Amniotic stem cell (primary cell): ENCODE results near the gene IP6K3.
A peak's percentile ranks its signal among the peaks of the same experiment; 100 is the strongest.

Source experiments
- DNase-seq: peaks from one replicate; lab custom pipeline; 2025; lab: John Stamatoyannopoulos, UW

Gene IP6K3

DNA sequence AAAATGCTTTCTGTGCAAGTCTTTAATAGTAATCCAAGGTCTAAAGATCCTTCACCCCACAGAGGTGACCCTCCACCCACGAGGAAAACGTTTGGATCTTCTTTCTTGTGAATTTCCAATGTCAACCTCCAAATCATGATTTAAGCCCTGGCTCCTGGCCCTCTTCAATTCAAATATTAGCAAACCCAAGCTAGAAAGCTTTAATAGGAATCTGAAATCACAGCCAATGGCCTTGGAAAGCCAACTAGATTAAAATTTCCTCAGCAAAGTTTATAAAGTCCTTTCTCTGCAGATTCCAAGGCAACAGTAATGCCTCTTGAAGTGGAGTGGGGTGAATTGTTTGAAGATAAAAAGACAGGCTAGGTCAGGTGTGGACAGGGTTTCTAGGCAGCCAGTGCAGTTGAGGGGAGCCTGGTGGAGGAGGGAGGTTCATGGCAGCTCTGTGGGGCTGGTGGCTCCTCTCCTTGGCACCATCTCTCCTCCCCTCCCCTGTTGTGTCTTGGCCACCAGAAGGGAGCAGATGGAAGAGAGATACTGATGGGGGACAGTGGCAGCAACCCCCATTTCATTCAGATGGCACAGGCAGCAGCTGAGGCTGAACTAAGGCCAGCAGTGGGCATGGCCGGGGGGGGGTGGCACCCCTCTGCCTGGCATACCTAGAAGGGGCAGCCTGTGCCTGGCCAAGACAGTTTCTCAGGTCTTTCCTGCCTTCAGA lies 23.2 kb downstream of the IP6K3 start:
- DNase-seq, result no peak

DNA sequence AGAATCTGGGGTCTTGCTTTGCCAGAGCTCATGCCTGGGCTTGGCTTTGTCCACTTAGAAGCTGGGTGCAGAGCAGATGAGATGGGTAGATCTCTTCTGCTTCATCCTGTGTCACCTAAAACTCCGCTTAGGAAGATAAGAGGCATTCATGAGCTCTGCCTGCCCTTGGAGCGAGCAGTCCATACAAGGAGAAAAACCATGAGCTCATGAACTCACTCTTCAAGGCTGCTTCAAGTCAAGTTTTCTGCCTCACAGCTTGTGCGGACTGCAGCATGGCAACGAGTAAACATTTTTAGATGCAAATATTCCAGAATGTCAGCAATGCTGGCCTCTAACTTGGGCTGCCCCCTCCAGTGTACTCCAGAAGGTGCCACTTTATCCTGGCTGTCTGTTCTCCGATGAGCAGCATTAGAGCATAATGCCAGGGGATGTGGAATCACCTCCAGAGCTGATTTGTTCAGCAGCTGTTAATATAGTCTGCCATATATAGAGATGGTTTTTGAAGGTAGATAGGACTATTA lies 24.5 kb downstream of the IP6K3 start:
- DNase-seq, result no peak

DNA sequence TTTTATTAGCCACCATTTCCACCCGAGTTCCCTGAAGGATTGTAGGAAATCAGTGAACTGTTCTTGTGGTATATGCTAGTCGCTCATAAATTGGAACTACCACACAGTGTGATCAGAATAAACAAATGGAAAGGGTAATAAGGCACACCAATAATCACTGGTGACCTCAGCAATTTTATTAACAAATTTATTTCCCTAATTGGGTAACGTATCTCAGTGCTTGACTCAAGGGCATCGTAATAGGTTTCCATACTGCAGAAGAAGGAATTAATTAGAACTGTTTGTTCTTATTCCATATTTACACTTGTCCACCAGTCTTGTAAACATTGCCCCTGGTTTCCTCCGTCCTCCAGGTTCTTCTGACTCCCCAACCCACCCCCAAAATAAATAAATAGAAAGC lies 25.2 kb downstream of the IP6K3 start:
- no peak for DNase-seq

DNA sequence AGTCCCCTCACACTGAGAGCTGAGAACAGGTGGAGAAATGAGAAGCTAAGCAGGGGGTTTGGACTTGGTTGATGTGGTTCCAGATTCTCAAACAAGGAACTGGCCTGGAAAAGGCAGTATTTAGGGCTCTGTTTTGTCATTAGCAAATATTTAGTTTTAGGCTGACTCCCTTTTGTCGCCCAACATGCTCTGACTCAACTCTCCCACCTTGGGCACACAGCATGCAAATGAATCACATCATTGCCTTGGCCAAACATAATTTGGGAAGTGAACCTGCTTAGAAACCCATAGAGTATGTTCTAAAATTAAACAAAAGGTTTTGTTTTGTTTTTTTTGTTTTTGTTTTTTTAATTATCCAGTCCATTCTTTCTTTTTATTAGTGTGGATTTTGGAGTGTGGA lies 25.7 kb downstream of the IP6K3 start:
- no peak for DNase-seq

DNA sequence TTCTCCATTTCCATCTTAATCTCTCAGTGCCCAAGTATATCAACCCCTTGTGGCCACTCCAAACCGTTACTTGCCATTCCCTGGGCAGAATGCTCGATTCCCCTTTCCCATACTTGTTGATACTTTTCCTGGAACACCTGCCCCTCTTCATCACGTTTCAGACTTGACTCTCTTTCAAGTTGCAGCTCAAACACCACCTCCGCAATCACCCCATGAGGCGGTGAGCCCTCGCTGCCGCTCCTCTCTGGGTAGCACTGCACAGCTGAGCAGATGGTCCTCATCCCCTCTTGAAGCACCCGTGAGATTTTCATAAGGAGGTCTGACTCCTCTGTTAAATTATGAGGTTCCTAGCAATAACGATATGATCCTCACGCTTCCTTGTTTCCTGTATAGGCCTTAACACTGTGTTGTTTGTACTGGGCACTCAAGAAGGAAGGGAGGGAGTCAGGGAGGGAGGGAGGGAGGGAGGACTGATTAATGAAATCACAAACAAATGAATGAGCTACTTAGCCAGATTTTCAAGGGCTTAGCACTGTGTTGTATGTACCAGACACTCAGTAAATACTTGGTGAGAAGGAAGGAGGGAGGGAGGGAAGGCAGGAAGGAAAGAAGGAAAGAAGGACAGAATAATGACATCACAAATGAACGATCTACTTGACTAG lies 27.2 kb downstream of the IP6K3 start:
- DNase-seq, result no peak

DNA sequence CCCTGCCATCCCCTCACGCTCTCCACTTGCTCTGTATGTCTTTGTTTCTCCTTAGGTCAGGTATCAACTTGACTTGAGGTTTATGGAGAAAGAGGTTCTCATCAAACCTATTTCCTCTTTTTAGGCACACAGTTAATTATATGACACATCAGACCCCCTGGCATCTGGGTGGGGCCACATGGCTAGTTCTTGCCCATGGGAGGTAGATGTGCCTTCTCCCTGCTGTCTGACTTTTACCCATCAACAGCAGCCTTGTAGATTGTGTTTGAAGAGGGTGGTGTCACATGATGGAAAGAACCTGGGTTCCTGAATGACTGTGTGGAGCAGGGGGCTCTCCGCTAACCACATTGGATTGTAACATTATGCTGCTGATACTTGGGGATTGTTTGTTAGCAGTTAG lies 28.0 kb downstream of the IP6K3 start:
- DNase-seq, result no peak

DNA sequence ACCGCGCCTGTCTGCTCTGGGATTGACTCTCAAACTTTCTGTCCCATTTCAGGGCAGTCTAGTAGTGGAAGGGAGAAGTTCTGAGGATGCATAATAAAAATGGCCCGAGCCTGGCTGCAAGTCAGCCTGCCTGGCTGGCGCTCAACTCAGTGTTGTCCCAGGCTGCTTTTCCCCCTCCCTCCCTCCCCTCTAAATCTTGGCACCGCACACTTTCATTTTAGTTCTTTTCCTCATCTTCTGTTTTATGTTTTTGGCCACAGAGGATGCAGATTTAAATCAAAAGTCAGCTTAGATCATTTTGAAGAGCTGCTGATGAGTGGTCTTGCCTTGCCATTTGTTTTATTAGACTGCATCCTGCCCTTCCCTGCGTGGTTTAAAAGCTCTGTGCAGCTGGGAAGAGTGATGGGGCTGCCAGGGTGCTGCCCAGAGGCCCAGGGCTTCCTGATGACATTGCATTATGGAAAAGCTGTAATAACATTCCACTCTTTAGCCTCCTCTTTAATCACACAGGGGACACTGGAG lies 28.7 kb downstream of the IP6K3 start:
- no peak for DNase-seq

DNA sequence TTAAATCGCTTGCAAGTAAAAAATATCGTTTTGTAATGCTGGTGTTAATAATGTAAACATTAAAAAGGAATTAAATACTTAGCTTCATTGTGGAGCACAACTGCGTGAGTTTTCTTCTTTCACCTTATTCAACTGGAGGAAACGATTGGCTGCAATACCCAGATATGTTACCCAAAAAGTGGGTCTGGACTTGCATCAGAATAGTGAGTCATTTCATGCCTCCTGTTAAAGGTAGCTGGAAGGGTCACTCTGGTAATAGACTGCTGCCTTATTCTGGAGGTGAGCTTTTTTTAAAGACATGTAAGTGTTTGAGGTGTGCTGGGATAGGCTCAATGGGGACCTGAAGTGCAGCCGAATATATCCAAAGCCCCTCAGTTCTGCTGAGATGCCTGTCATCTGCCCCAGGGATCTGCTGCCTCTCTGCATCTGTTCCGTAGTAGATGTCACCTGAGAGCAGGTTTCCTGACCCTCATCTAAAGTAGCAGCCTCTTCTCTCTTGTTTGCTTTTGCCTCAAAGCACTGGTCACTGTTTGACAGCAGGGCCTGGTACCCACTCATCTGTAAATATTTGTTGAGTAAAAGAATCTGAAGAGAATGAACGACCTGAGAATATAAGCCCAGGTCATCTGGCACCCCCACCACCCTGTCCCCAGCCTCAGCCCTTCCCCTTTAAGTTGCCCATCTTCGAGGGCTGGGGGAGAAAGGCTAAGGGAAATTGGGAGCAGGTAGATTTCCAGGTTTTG lies 29.6 kb downstream of the IP6K3 start:
- DNase-seq, result no peak

DNA sequence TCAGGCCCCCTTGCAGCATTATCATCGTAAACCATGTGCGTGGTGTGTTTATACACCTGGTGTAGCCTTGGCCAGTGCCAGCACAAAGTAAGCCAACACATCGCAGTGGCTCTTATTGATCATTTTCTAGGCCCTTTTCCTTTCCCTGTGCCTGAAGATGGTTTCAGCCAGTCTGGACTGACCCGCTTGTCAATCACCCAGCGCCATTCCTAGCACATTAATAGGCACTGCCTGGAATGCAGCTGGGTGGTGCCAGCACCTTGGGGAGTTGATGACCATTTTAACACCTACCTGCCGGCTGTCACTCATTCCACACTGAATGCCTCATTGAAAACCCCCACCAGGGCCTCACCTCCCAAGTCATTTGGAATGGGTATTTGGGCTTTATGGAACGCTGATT lies 30.3 kb downstream of the IP6K3 start:
- no peak for DNase-seq

DNA sequence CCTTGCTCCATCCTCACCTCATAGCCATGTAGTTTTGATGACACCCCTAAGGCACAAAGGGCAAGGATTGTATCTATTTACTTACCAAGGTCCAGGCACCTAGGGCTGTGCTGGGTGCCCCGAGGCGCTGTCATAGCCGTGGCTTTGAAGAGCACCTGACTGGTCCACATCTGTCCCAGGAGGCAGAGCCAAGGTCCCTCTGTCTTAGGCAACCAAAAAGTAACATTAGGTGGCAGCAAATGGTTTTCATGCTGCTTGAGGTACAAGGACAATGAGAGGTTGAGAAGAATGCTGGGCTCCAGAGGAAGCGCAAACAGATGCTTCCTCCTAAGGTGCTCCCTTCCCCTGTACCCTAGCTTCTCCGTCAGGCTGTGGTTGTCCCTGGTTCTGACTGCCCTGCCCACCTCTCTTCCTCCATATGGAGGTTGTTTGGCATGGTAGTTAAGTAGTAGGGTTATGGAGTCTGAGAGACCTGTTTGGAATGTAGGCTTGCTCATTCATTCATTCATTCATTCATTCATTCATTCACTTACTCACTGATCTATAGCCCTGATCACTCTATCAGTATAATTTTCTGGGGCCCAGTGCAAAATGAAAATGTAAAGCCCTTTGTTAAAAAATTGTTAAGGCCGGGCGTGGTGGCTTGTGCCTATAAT lies 32.2 kb downstream of the IP6K3 start:
- DNase-seq, result no peak

DNA sequence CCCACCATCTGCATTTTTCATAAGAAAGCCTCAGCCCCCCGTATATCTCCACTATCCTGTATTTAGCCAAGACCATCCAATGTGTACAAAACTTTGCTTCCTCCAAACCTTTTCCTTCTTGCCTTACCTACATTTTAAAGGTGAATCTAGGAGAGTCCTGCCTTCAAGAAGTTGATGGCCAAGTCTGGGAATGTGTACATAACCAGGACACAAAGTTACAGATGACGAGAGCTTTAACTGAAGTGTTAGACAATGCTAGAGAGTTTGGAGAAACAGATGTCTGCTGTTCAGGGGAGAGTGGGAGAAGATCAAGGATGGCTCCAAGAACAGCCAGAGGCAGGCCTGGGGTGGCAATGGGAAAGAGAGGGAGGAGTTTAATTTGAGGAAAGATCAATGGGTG lies 32.9 kb downstream of the IP6K3 start:
- DNase-seq, result no peak

DNA sequence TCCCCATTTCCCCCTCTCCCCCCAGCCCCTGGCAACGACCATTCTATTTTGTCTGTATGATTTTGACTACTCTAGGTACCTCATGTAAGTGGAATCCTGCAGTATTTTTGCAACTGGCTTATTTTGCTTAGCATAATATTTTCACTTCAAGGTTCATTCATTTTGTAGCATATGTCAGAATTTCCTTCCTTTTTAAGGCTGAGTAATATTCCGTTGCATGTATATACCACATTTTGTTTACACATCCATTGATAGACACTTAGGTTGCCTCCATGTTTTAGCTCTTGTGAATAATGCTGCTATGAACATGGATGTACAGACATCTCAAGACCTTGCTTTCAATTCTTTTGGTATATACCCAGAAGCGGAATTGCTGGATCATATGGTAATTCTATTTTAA lies 33.8 kb downstream of the IP6K3 start:
- DNase-seq, result no peak

DNA sequence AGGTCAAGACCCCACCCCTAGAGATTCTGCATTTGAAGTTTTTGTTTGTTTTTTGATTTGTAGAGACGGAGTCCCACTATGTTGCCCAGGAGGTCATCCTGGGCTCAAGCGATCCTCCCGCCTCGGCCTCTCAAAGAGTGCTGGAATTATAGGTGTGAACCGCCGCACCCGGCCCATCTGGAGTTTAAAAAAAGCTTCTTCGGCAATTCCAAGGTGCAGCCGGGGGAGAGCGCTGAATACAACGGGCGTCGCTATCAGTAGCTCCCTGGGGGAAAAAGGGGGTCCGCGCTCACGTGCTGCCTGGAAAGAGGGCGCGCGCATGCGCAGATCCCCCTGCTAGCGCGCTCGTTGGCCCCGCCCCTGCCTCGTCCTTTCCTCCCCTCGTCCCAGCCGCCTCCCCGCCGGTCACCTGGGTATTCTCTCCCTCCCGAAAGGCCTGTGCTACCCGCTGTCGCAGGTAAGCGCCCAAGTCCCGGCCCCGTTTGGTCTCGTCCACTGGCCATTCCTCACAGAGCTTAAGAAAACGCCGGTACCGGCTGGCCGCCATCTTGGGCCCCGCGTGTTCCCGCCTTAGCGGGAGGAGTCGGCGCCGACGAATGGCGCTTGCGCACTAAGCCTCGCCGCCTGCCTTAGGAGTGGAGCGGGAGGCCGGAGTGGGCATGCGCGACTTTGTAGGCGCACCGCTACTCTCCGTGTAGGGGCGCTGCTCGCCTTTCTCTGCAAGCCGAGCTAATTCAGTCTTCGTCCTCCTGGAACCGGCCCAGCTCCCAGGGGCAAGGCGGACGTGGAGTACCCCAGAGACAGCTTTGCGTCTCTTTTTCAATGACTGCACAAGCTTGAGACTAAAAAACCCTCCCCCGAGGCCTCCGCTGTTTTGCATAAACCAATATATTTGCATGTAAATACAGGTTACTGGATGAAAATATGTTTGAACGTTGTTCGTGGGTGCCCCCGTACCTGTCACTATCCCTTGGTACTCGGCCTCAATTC lies 35.3 kb downstream of the IP6K3 start, which contains the start of gene UQCC2:
Gene UQCC2 (minus strand): TSS at position 561 of the 990 bp plus-strand sequence. CDS start 14 bp downstream, at position 547.
- DNase-seq, result peak; percentile 97

DNA sequence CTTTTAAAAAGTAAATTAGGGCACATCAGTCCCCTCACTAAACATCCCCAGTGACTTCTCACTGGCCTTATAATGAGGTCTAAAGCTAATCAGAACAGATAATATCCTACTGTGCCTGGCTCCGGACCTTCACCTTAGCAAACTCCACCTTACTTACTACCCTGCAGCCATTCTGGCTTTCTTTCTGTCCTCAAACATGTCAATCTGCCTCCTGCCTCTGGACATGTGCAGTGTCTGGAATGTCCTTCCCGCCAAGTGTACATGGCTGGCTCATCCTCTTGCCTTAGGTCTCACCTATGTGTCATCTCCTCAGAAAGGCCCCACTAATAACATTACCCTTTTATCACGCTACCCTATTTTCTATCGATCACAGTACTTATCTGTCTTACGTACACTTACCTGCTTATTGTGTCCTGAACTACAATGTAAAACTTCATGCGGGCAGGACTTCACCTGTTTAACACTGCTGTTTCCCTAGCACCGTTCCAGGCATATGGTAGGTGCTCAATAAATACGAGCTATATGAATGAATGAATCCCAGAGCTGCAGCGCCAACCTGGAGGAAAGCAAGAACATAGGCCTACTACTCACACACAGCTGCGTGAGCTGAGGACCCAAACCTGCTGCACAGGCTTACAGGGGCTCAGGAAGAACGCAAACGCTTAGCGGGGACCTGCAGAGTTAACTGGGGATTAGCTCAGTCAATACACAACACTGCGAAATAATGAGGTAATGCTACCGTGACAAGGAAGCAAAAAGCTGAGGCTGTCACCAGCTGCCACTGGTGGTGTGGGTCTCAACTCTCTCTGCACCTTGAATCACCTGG lies 36.2 kb downstream of the IP6K3 start:
- DNase-seq, result no peak

DNA sequence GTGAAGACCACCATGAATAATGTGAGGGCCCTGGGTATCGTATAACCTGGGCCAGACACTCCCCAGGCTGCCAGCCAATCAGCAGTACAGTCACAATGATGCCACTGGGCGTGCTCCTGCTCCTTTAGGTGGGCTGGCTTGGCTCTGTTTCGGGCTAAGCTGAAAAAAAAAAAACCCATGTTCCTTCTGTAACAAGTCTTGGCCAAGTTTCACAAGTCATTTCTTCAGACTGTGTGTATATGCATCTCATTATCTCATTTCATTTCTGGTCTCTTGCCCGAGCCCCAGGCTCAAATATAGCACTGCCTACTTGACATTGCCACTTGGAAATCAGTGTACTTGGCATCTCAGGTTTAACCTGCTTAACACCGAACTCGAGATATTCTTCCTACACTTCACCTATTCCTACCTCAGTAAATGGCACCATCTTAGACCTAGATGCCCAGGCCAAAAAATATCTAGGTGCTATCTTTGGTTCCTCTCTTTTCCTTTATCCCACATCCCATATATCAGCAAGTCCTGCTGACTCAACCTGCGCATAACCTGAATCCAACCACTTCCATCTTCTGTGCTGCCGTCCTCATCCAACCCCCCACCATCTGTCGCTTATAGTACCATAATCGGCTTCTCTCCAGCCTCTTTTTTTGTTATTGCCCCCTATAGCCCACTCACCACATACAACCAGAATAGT lies 37.0 kb downstream of the IP6K3 start:
- DNase-seq, result no peak

DNA sequence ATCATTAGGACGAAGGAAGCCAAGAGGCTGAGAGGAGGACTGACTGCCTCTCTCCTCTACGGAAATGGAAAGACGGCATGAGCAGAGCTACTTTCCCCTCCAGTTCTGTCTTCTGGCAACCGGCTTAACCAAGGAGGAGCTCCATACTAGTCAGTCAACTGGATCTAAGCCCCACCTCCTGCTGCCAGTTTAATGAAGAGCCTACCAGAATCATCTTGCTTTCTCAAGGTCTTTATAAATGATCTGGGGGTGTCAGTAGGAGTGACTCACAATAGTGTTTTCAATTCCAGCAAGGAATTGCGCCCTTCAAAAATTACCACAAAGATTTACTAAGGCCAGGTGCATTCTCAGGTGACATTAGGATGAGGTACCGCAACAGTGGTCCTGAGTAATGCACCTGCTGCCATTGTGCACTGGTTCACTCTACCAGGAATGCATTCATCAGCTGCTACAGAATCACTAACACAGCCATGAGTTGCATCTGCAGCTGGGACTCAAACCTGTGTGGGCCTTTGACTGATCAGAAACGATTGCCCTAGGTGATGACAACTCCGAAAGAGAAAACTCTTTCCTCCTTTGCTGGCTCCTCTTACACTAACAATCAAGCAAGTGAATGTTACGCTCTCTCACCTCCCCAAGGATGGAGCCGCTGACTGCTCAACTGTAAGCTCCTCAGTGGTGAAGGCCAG lies 38.0 kb downstream of the IP6K3 start:
- no peak for DNase-seq

DNA sequence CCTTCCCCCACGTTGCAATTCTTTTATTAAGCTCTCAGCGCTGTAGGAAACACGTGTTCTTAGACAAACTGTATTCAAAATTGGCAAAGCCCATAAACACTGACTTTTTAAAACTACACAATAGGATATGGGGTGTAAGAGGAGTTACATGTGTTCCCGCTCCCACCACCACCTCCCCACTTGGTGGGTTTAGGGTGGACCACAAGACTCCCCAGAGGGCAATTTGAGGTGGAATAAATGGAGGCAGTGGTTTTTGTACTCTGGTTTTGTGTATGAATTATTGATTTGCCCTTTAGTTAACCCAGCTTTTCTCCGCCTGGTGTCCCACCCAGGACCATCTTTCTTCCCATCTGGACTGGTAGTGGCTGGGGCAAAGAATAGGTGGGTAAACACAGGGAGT lies 38.9 kb downstream of the IP6K3 start:
- no peak for DNase-seq

DNA sequence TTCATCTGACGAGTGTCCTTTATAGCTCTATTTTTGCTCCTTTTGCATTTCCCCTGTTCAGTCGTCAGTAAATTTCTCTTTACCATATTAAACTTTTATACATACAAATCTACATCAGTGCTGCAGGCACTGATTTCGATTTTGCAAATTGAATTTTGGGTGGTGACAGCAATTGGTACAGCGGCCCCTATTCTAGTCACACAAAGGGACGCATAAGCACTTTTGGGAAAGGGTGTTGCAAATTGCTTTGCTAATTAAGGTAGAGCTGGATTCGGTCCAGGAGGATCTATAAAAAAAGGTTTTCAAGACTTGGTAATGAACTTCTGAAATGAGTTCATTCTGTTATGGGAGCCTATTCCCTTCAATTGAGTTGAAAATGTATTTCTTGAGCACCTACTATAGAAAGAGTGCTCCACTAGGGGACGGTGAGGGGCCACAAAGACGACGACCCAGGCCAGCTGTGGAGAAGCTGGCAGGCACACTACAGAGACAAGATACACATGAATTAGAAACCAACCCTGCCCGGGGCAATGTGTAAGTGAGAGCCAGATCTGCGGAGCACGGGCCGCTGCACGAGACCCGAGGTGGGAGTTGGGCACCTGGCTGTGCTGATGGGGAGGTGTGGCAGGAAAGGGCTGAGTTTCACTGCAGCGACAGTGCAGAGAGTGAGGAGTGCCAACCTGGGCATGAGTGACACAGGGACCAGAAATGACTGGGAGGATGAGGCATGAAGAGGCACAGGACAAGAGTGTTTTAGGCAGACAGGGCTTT lies 40.6 kb downstream of the IP6K3 start:
- no peak for DNase-seq
